LNCaP clone FGC (cell line): ENCODE results near the gene SLC25A13.

Experiments used
- DNase-seq: peaks from one replicate; pipeline ENCODE4 v3.0.0-alpha.2; 2011; ENCODE audit warnings: low read depth
- H3K4me3 ChIP-seq: 2 replicates; pipeline ENCODE4 v1.5.1; 2011; ENCODE audit warnings: mild to moderate bottlenecking, low read depth, low read length, control low read depth
- TF ChIP-seq, protein P1 (sequence below): IDR thresholded peaks from 2 replicates; pipeline ENCODE4 v1.5.1; 2012; ENCODE audit warnings: mild to moderate bottlenecking; ENCODE audit not compliant: control insufficient read depth, insufficient read depth; ENCODE audit errors: extremely low read depth

The SLC25A13 gene

GRCh38 chr7:96085953-96086352 is 235.9 kb downstream of the SLC25A13 start:
- DNase-seq = no peak
- H3K4me3 ChIP-seq = no peak overlapping the region

GRCh38 chr7:96084881-96085553 is 236.9 kb downstream of the SLC25A13 start:
- H3K4me3 ChIP-seq = no peak overlapping the region
- no peak for DNase-seq
- TF ChIP-seq, protein P1, sequence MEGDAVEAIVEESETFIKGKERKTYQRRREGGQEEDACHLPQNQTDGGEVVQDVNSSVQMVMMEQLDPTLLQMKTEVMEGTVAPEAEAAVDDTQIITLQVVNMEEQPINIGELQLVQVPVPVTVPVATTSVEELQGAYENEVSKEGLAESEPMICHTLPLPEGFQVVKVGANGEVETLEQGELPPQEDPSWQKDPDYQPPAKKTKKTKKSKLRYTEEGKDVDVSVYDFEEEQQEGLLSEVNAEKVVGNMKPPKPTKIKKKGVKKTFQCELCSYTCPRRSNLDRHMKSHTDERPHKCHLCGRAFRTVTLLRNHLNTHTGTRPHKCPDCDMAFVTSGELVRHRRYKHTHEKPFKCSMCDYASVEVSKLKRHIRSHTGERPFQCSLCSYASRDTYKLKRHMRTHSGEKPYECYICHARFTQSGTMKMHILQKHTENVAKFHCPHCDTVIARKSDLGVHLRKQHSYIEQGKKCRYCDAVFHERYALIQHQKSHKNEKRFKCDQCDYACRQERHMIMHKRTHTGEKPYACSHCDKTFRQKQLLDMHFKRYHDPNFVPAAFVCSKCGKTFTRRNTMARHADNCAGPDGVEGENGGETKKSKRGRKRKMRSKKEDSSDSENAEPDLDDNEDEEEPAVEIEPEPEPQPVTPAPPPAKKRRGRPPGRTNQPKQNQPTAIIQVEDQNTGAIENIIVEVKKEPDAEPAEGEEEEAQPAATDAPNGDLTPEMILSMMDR = no peak

More at GRCh38 chr7:96085953-96086352, 235.9 kb downstream of the SLC25A13 start:
- TF ChIP-seq, protein P1 = no peak

DNA sequence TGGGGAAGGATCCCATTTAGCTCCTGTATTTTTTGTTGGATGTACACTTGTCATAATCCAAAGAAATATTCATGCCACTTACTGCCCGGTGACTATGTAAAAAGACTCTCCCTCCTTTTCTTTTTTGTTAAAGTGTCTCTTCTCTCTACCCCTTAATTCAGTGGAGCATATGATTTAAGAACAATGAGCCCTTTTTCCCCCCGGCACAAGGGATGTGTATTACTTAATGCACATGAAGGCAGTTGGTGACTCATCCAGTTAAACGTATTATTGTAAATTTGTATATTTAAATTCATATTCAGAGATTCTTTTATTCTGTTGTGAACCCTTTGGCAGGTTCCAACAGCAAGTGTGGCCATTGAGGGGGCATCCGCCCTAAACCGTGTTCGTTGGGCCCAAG is 241.9 kb downstream of the SLC25A13 start:
- DNase-seq = no peak
- TF ChIP-seq, protein P1 = no peak
- no peak overlapping the region for H3K4me3 ChIP-seq

DNA sequence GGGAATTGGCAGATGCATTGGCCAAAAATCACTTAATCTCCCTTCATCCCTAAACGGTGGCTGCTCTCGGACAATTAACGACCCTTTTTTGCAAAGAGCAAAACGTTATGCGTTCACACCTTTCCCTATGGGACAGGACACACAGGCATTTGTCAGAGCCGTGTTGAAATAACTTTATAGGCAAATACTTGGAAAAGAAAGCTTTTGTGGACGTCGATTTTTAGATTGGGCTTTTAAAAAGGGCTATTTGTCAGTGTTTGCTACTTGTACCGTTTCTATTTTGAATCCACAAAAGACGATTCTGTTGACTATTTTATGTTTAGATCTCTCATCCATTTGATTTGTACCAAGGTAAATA is 245.6 kb downstream of the SLC25A13 start:
- no peak for DNase-seq
- no peak overlapping the region for H3K4me3 ChIP-seq
- TF ChIP-seq, protein P1 = no peak

GRCh38 chr7:96075510-96076349 is 246.2 kb downstream of the SLC25A13 start:
- TF ChIP-seq, protein P1 = peak; percentile 97
- H3K4me3 ChIP-seq = peak overlapping the region; percentile 38
- no peak for DNase-seq

GRCh38 chr7:96074871-96075270 is 247.0 kb downstream of the SLC25A13 start:
- TF ChIP-seq, protein P1 = no peak
- no peak for DNase-seq
- H3K4me3 ChIP-seq = no peak overlapping the region
